Colon (tissue), 2 donors: ENCODE results near the gene TMEM253.

Experiments used
- FAIRE-seq: peaks from 2 replicates; lab custom pipeline; 2012; peaks lifted over from hg19 to GRCh38; lab: Jason Lieb, UNC
- donor health status: control.
- donor health status: control.

Gene TMEM253

GRCh38 chr14:21105095-21105494 lies 4.2 kb downstream of the TMEM253 start:
- FAIRE-seq = no peak

- no peak for FAIRE-seq
Observed at GRCh38 chr14:21106176-21106497, 5.3 kb downstream of the TMEM253 start.

GRCh38 chr14:21106498-21107282 lies 5.8 kb downstream of the TMEM253 start:
- FAIRE-seq = no peak

- FAIRE-seq = no peak
Observed at GRCh38 chr14:21107283-21107800, 6.5 kb downstream of the TMEM253 start.

- FAIRE-seq = no peak
Observed at GRCh38 chr14:21108791-21109190, 7.9 kb downstream of the TMEM253 start.

GRCh38 chr14:21109377-21110138 lies 8.7 kb downstream of the TMEM253 start:
- no peak for FAIRE-seq

GRCh38 chr14:21112255-21112654 lies 11.4 kb downstream of the TMEM253 start:
- FAIRE-seq = no peak

- no peak for FAIRE-seq
Observed at GRCh38 chr14:21113369-21113768, 12.5 kb downstream of the TMEM253 start.

GRCh38 chr14:21118933-21119332 lies 18.1 kb downstream of the TMEM253 start:
- FAIRE-seq = no peak

- FAIRE-seq = no peak
Observed at GRCh38 chr14:21120686-21121085, 19.8 kb downstream of the TMEM253 start.

GRCh38 chr14:21121122-21121521 lies 20.3 kb downstream of the TMEM253 start:
- no peak for FAIRE-seq

- FAIRE-seq = no peak
Observed at GRCh38 chr14:21123429-21123828, 22.6 kb downstream of the TMEM253 start.

GRCh38 chr14:21133901-21134300 lies 33.0 kb downstream of the TMEM253 start:
- no peak for FAIRE-seq

- FAIRE-seq = no peak
Observed at GRCh38 chr14:21136024-21136423, 35.2 kb downstream of the TMEM253 start.

- FAIRE-seq = no peak
Observed at GRCh38 chr14:21142357-21142756, 41.5 kb downstream of the TMEM253 start.

- FAIRE-seq = peak; percentile 43
Observed at GRCh38 chr14:21145437-21145836, 44.6 kb downstream of the TMEM253 start.

- FAIRE-seq = no peak
Observed at GRCh38 chr14:21149641-21150367, 48.9 kb downstream of the TMEM253 start.
